Osteocyte (in vitro differentiated cells): ENCODE data around the gene BCHE. TPM values are rescaled to one million over a fixed set of nuclear protein-coding genes. Genes with fewer than 3 reads are reported as not detected.

Experiments used
- DNase-seq: peaks from one replicate; pipeline ENCODE4 v3.0.0; 2021; ENCODE audit warnings: mixed read lengths; ENCODE audit not compliant: unreplicated experiment; ENCODE audit errors: extremely low spot score
- H3K27ac Mint-ChIP-seq: one replicate; pipeline ENCODE4 v1.8.0; 2021; ENCODE audit warnings: mild to moderate bottlenecking, mixed read lengths; ENCODE audit not compliant: unreplicated experiment
- H3K27me3 Mint-ChIP-seq: one replicate; pipeline ENCODE4 v1.8.0; 2021; ENCODE audit warnings: mixed read lengths; ENCODE audit not compliant: unreplicated experiment
- H3K36me3 Mint-ChIP-seq: one replicate; pipeline ENCODE4 v1.8.0; 2021; ENCODE audit warnings: mixed read lengths; ENCODE audit not compliant: unreplicated experiment
- H3K4me1 Mint-ChIP-seq: one replicate; pipeline ENCODE4 v1.8.0; 2021; ENCODE audit warnings: mixed read lengths; ENCODE audit not compliant: unreplicated experiment
- H3K4me3 Mint-ChIP-seq: one replicate; pipeline ENCODE4 v1.8.0; 2021; ENCODE audit warnings: mild to moderate bottlenecking, moderate library complexity, mixed read lengths; ENCODE audit not compliant: unreplicated experiment
- H3K9me3 Mint-ChIP-seq: one replicate; pipeline ENCODE4 v1.8.0; 2021; ENCODE audit warnings: mixed read lengths; ENCODE audit not compliant: unreplicated experiment
- total RNA-seq: library from RNA; stranded (reverse); gene quantifications from 2 replicates; pipeline ENCODE4 v1.2.1, GENCODE V29; 2021
- TF ChIP-seq, protein P1 (sequence below): fragments of 200-600 bp; sonication (generic); IDR thresholded peaks from 2 replicates; pipeline ENCODE4 v1.5.0; 2021; ENCODE audit warnings: antibody characterized with exemption, mild to moderate bottlenecking, moderate library complexity

The BCHE gene
- total RNA-seq, 1 donor from 2014 or later: 1.4 TPM

DNA sequence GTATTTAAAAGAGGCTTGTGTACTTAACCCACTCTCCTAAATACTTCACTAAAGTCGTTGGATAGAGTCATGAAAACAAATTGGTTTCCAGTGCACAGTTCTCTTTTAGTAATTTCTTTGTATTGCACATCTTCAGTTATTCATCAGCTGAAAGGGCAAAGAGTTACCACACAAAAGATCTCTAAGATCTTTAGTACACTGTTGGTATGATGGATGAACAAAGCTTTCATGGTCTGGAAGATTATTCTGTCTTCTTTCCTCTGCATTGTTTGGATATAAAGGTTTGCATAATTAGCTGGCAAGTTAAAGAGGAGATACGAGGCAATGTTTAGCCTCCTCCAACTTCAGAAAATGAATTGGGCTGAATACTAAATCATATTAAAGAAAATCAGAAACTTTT lies 40.5 kb downstream of the BCHE start:
- peaks cover 2% of the 10 kb centered on the region for H3K27me3 Mint-ChIP-seq
- H3K27ac Mint-ChIP-seq: no peak overlapping the region
- no peaks in the 10 kb centered on the region for H3K4me1 Mint-ChIP-seq
- no peaks in the 10 kb centered on the region for H3K36me3 Mint-ChIP-seq
- DNase-seq: no peak
- H3K9me3 Mint-ChIP-seq: no peaks in the 10 kb centered on the region
- H3K4me3 Mint-ChIP-seq: no peak overlapping the region
- TF ChIP-seq, protein P1, sequence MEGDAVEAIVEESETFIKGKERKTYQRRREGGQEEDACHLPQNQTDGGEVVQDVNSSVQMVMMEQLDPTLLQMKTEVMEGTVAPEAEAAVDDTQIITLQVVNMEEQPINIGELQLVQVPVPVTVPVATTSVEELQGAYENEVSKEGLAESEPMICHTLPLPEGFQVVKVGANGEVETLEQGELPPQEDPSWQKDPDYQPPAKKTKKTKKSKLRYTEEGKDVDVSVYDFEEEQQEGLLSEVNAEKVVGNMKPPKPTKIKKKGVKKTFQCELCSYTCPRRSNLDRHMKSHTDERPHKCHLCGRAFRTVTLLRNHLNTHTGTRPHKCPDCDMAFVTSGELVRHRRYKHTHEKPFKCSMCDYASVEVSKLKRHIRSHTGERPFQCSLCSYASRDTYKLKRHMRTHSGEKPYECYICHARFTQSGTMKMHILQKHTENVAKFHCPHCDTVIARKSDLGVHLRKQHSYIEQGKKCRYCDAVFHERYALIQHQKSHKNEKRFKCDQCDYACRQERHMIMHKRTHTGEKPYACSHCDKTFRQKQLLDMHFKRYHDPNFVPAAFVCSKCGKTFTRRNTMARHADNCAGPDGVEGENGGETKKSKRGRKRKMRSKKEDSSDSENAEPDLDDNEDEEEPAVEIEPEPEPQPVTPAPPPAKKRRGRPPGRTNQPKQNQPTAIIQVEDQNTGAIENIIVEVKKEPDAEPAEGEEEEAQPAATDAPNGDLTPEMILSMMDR: no peak

DNA sequence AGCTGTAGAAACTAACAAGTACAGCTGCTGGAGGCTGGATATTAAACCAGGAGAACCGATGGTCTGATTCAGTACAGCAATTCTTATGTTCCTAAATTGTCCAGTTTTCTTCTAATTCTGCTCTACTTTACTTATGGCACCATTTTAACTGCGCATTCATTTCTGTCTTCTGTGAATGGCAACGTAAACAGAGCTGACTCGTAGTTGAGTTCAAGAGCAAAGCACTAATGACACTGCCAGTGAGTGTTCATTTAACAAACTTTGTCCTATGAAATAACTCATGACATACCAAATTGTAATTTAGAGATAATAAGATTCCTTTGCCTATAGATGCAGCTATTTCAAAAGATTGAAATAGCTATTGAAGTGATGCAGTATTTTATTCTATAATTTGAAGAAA lies 48.7 kb downstream of the BCHE start:
- Mint-ChIP-seq H3K4me3 (no peak overlapping the region), H3K36me3 (no peaks in the 10 kb centered on the region), H3K27ac (no peak overlapping the region), H3K9me3 (no peaks in the 10 kb centered on the region), H3K27me3 (peaks cover 2% of the 10 kb centered on the region), H3K4me1 (no peaks in the 10 kb centered on the region)
- no peak for DNase-seq
- TF ChIP-seq, protein P1: no peak

DNA sequence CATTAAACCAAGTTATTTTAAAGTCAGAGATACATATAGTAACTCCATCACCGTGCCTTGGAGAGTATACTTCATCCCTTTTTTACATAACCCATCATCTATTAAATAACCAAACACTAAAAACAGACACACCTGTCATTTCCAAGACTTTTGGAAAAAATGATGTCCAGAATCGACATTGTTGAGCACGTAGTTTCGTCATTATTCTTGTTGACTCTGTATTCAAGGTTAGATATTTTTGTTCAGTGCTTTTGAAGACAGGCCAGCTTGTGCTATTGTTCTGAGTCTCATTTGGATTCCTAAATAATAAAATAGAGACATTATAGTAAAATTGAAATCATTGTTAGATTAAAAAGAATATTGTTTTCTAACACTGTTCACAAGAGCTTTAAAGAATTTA lies 51.2 kb downstream of the BCHE start:
- Mint-ChIP-seq H3K27me3 (peaks cover 2% of the 10 kb centered on the region), H3K27ac (no peak overlapping the region), H3K36me3 (no peaks in the 10 kb centered on the region), H3K4me1 (no peaks in the 10 kb centered on the region), H3K9me3 (no peaks in the 10 kb centered on the region), H3K4me3 (no peak overlapping the region)
- TF ChIP-seq, protein P1: no peak
- DNase-seq: no peak

DNA sequence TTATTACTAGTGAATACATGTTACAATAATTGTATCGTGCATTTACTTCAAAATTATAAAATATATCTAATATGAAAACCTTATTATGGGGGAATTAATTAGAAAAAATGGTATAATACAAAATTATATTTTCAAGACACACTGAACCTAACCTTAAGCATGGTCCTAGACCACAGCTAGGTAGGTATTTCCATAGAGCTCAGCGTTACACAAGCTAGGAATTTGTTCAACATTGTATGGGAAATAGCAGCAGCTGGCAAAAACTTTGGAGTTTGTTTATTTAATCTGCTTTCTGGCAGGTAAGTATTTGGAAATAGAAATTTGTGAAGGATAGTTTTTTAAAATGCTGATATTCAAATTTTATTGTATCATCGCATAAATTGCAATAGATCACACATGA lies 52.9 kb downstream of the BCHE start:
- Mint-ChIP-seq H3K36me3 (no peaks in the 10 kb centered on the region), H3K27me3 (peaks cover 2% of the 10 kb centered on the region), H3K27ac (no peak overlapping the region), H3K4me3 (no peak overlapping the region), H3K4me1 (no peaks in the 10 kb centered on the region), H3K9me3 (no peaks in the 10 kb centered on the region)
- no peak for DNase-seq
- TF ChIP-seq, protein P1: no peak

DNA sequence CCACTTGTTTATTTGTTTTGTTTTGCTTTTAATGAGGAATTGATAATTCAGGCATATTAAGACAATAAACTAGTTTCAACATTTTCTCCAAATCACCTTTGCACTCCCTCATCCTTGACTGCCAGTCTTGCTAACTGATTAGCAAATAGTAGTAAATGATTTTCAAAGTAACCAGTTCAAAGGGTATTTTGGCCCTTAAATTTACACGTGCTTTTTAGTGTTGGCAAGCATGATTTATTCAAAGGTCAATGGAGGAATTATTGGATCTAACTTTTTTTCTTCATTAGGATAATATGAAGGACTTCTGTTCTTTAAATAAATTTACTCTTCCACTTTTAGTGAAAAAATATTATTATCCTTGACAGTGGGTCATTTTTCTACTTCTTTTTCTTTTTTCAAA lies 53.8 kb downstream of the BCHE start:
- TF ChIP-seq, protein P1: no peak
- Mint-ChIP-seq H3K27me3 (peaks cover 2% of the 10 kb centered on the region), H3K9me3 (no peaks in the 10 kb centered on the region), H3K4me1 (no peaks in the 10 kb centered on the region), H3K4me3 (no peak overlapping the region), H3K27ac (no peak overlapping the region), H3K36me3 (no peaks in the 10 kb centered on the region)
- DNase-seq: no peak
